ENCODE results near the gene ATG4A.

- TF ChIP-seq CTCF (IDR thresholded peaks at IDR 0.05) (no peak), POLR2A (IDR thresholded peaks at IDR 0.05) (no peak), EP300 (IDR thresholded peaks at IDR 0.05) (no peak)
These were observed 10.5 kb upstream of the ATG4A start for GRCh38 chrX:108081110-108081509.
